Measurements from ENCODE around the gene MTFMT. TPM values are rescaled to one million over a fixed set of nuclear protein-coding genes. Genes with fewer than 3 reads are reported as not detected.

The MTFMT gene
- total and polyA plus RNA-seq, 2 of the 13 experiments (the other 11 are each of a cell fraction or from before 2014, with no cell fraction given) = 9.9 to 23.2 TPM

DNA sequence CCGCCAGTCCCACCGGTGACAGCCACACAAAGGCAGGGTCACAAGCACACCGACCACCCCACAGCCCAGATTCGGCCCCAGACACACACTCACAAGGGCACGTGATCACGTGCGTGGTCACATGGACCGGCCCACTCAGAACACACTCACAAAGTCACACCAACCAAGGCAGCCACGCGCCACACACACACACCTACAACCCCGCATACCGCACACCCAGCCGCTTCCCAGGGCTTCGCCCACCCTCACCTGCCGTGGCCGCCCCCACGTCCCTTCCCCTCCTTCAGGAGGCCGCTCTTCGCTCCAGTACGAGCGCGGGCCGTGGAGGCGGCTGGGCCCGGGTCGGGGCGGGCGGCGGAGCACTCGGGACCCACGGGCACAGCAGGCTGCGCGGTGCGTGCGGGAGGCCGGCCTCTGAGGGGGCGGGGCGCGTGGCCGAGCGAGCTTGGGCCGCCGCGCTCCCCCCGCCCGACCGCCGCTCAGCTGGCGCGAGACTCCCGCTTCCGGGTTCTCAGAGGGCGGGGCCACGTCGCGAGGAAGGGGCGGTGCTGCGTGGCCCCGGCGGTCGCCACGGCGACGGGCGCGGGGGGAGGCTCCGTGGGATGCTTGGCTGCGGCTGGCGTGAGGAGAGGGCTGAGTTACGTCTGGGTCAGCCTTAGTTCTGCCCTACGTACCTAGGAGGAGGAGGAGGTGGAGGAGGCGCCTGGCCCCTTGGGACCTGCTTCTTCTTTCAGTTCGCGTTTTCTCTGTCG lies 39.8 kb downstream of the MTFMT start, which contains the start of gene SPG21 (continued):
- TF ChIP-seq REST (IDR thresholded peaks at IDR 0.05; ENCODE audit: borderline replicate concordance in 1 of 2, low read depth in 1 of 2, low read length in 2 of 2) (no peak; a peak in 1 of 4 replicates), HMG20A (CRISPR knock-in tag; IDR thresholded peaks at IDR 0.05; ENCODE audit: borderline replicate concordance) (no peak), WIZ (CRISPR knock-in tag; IDR thresholded peaks at IDR 0.05) (no peak), GFI1 (CRISPR knock-in tag; IDR thresholded peaks at IDR 0.05; ENCODE audit: borderline replicate concordance) (no peak), ZBTB49 (CRISPR knock-in tag; IDR thresholded peaks at IDR 0.05; ENCODE audit: borderline replicate concordance) (no peak), ATF1 (CRISPR knock-in tag; IDR thresholded peaks at IDR 0.05) (no peak), ARHGAP35 (CRISPR knock-in tag; IDR thresholded peaks at IDR 0.05; ENCODE audit: borderline replicate concordance) (no peak), KDM6A (CRISPR knock-in tag; IDR thresholded peaks at IDR 0.05; ENCODE audit: low read depth) (no peak), ZNF547 (CRISPR knock-in tag; IDR thresholded peaks at IDR 0.05) (no peak), ATF6 (CRISPR knock-in tag; conservative IDR thresholded peaks at IDR 0.05) (no peak)
- TF ChIP-seq, protein P1, sequence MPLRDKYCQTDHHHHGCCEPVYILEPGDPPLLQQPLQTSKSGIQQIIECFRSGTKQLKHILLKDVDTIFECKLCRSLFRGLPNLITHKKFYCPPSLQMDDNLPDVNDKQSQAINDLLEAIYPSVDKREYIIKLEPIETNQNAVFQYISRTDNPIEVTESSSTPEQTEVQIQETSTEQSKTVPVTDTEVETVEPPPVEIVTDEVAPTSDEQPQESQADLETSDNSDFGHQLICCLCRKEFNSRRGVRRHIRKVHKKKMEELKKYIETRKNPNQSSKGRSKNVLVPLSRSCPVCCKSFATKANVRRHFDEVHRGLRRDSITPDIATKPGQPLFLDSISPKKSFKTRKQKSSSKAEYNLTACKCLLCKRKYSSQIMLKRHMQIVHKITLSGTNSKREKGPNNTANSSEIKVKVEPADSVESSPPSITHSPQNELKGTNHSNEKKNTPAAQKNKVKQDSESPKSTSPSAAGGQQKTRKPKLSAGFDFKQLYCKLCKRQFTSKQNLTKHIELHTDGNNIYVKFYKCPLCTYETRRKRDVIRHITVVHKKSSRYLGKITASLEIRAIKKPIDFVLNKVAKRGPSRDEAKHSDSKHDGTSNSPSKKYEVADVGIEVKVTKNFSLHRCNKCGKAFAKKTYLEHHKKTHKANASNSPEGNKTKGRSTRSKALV (CRISPR knock-in tag; IDR thresholded peaks at IDR 0.05) = no peak
- TF ChIP-seq, protein P2, sequence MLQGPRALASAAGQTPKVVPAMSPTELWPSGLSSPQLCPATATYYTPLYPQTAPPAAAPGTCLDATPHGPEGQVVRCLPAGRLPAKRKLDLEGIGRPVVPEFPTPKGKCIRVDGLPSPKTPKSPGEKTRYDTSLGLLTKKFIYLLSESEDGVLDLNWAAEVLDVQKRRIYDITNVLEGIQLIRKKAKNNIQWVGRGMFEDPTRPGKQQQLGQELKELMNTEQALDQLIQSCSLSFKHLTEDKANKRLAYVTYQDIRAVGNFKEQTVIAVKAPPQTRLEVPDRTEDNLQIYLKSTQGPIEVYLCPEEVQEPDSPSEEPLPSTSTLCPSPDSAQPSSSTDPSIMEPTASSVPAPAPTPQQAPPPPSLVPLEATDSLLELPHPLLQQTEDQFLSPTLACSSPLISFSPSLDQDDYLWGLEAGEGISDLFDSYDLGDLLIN (CRISPR knock-in tag; IDR thresholded peaks at IDR 0.05; ENCODE audit: borderline replicate concordance) = no peak
- TF ChIP-seq, protein P3, sequence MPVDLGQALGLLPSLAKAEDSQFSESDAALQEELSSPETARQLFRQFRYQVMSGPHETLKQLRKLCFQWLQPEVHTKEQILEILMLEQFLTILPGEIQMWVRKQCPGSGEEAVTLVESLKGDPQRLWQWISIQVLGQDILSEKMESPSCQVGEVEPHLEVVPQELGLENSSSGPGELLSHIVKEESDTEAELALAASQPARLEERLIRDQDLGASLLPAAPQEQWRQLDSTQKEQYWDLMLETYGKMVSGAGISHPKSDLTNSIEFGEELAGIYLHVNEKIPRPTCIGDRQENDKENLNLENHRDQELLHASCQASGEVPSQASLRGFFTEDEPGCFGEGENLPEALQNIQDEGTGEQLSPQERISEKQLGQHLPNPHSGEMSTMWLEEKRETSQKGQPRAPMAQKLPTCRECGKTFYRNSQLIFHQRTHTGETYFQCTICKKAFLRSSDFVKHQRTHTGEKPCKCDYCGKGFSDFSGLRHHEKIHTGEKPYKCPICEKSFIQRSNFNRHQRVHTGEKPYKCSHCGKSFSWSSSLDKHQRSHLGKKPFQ (CRISPR knock-in tag; IDR thresholded peaks at IDR 0.05; ENCODE audit: insufficient replicate concordance) = peak; percentile 77
